Activated CD8-positive, alpha-beta memory T cell treated with anti-CD3 and anti-CD28 coated beads, Interleukin-2, amount 50 U/mL, for 1 hour (primary cell): Measurements from ENCODE around the gene PRPF40A.

Experiments
- DNase-seq: peaks from one replicate; pipeline ENCODE4 v3.0.0-alpha.2; 2020; ENCODE audit errors: extremely low read depth

Gene PRPF40A

GRCh38 chr2:152618193-152618564, 99.1 kb downstream of the PRPF40A start:
- DNase-seq: no peak

GRCh38 chr2:152617456-152618192, 99.6 kb downstream of the PRPF40A start:
- no peak for DNase-seq

GRCh38 chr2:152615177-152615576, 102.1 kb downstream of the PRPF40A start:
- no peak for DNase-seq

GRCh38 chr2:152613235-152613634, 104.0 kb downstream of the PRPF40A start:
- no peak for DNase-seq

GRCh38 chr2:152611458-152612231, 105.6 kb downstream of the PRPF40A start:
- DNase-seq: no peak

GRCh38 chr2:152609699-152610098, 107.6 kb downstream of the PRPF40A start:
- no peak for DNase-seq

- DNase-seq: no peak
Measured at GRCh38 chr2:152609154-152609553, 108.1 kb downstream of the PRPF40A start.

GRCh38 chr2:152607793-152608300, 109.4 kb downstream of the PRPF40A start:
- DNase-seq: no peak

GRCh38 chr2:152606941-152607340, 110.3 kb downstream of the PRPF40A start:
- no peak for DNase-seq

- no peak for DNase-seq
Measured at GRCh38 chr2:152606081-152606480, 111.2 kb downstream of the PRPF40A start.

- DNase-seq: no peak
Measured at GRCh38 chr2:152603166-152603565, 114.1 kb downstream of the PRPF40A start.

GRCh38 chr2:152602750-152603149, 114.5 kb downstream of the PRPF40A start:
- DNase-seq: no peak
